HG03432 (cell line): ENCODE data around the gene ARHGAP25.

Experiments used
- ATAC-seq: cut with Tn5 transposase; IDR thresholded peaks from one replicate; pipeline ENCODE4 v1.9.1; 2021; ENCODE audit warnings: mild to moderate bottlenecking, moderate library complexity; ENCODE audit not compliant: unreplicated experiment

Gene ARHGAP25

GRCh38 chr2:68741238-68741637 is 6.6 kb downstream of the ARHGAP25 start:
- ATAC-seq = no peak

GRCh38 chr2:68741805-68742306 is 7.2 kb downstream of the ARHGAP25 start:
- no peak for ATAC-seq

- ATAC-seq = no peak
These were observed 8.2 kb downstream of the ARHGAP25 start for GRCh38 chr2:68742626-68743415.

- ATAC-seq = no peak
These were observed 8.9 kb downstream of the ARHGAP25 start for GRCh38 chr2:68743531-68743930.

GRCh38 chr2:68744366-68744912 is 9.8 kb downstream of the ARHGAP25 start:
- ATAC-seq = no peak

- no peak for ATAC-seq
These were observed 10.4 kb downstream of the ARHGAP25 start for GRCh38 chr2:68745006-68745405.

GRCh38 chr2:68746408-68746807 is 11.8 kb downstream of the ARHGAP25 start:
- no peak for ATAC-seq

GRCh38 chr2:68747413-68747812 is 12.8 kb downstream of the ARHGAP25 start:
- no peak for ATAC-seq

GRCh38 chr2:68747900-68748299 is 13.3 kb downstream of the ARHGAP25 start:
- no peak for ATAC-seq

- ATAC-seq = no peak
These were observed 14.0 kb downstream of the ARHGAP25 start for GRCh38 chr2:68748568-68748967.

- ATAC-seq = no peak
These were observed 14.7 kb downstream of the ARHGAP25 start for GRCh38 chr2:68749345-68749744.

GRCh38 chr2:68750592-68751396 is 16.2 kb downstream of the ARHGAP25 start:
- ATAC-seq = no peak

- peak; percentile 96 for ATAC-seq
These were observed 17.1 kb downstream of the ARHGAP25 start for GRCh38 chr2:68751397-68752339.

GRCh38 chr2:68753318-68753717 is 18.7 kb downstream of the ARHGAP25 start:
- ATAC-seq = no peak

- no peak for ATAC-seq
These were observed 20.5 kb downstream of the ARHGAP25 start for GRCh38 chr2:68755071-68755470.

GRCh38 chr2:68756178-68756577 is 21.6 kb downstream of the ARHGAP25 start:
- no peak for ATAC-seq

- no peak for ATAC-seq
These were observed 22.5 kb downstream of the ARHGAP25 start for GRCh38 chr2:68757081-68757480.

GRCh38 chr2:68762100-68762499 is 27.5 kb downstream of the ARHGAP25 start:
- no peak for ATAC-seq

- peak; percentile 67 for ATAC-seq
These were observed 28.1 kb downstream of the ARHGAP25 start for GRCh38 chr2:68762665-68763064.

GRCh38 chr2:68764041-68764805 is 29.6 kb downstream of the ARHGAP25 start:
- ATAC-seq = no peak
